Measurements from ENCODE around the gene ZDHHC9. TPM values are rescaled to one million over a fixed set of nuclear protein-coding genes. Genes with fewer than 3 reads are reported as not detected.
A peak's percentile ranks its signal among the peaks of the same experiment; 100 is the strongest.

Gene ZDHHC9
- total and polyA plus RNA-seq, 9 donors: 19.9 to 39.8 (median 32.3) TPM

DNA sequence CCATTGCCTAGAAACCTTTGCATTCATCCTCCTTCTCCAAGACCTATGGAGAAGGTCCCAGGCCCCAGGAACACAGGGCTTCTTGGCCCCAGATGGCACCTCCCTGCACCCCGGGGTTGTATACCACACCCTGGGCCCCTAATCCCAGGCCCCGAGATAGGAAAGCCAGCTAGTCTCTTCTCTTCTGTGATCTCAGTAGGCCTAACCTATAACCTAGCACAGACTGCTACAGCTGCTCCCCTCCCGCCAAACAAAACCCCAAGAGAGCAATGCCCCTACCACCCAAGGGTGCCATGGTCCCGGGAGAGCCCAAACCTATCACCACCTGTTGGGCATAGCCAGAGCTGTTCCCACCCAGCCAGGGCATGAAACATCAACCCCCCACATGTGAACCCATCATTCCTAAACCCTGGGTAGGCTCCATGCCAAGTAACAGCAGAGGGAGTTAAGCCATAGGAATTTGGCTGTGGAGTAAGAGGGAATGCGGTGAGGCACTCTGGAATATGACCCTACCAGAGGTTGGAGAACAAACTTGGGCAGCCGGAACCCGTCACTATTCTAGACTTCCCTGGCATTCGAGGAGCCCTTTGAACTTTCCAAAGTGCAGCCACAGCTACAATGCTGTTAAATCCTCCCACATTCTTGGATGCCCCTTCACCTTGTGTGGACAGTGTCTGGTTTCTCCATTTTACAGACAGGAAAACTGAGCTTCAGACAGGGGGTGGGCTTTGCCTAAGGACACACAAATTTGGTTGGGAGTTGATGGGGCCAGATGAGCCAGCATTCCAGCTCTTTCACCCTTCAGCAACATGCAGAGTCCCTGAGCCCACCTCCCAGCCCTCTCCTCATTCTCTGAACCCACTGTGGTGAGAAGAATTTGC is 74.9 kb downstream of the ZDHHC9 start:
- Histone ChIP-seq H3K4me1 (ENCODE audit: control insufficient read depth, insufficient read depth, low read length) (peaks cover 9% of the 10 kb centered on the region), H3K9me3 (replicated peaks; ENCODE audit: control insufficient read depth, low read depth, low read length) (no peaks in the 10 kb centered on the region), H3K27me3 (ENCODE audit: control insufficient read depth, insufficient read depth, low read length) (peaks cover 23% of the 10 kb centered on the region), H3K36me3 (ENCODE audit: control insufficient read depth, insufficient read depth, low read length) (no peaks in the 10 kb centered on the region), H3K27ac (ENCODE audit: low read length) (no peak overlapping the region), H3K4me3 (ENCODE audit: low read length) (no peak overlapping the region)
- WGBS (ENCODE audit: insufficient coverage): 65% methylated on average over 4 of the region's 8 CpGs
- peak; percentile 37 for DNase-seq

DNA sequence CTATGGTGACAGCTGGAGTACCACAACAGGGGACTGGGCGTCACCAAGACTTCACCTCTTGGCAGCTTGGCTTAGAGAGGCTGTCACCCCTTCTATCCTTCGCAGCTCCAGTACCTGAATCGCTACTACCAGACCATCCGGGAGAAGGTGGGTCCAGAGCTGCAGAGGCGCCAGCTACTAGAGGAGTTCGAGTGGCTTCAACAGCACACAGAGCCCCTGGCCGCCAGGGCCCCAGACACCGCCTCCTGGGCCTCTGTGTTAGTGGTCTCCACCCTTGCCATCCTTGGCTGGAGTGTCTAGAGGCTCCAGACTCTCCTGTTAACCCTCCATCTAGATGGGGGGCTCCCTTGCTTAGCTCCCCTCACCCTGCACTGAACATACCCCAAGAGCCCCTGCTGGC is 75.5 kb downstream of the ZDHHC9 start:
- Histone ChIP-seq H3K27ac (ENCODE audit: low read length) (no peak overlapping the region), H3K9me3 (replicated peaks; ENCODE audit: control insufficient read depth, low read depth, low read length) (no peaks in the 10 kb centered on the region), H3K4me3 (ENCODE audit: low read length) (no peak overlapping the region), H3K36me3 (ENCODE audit: control insufficient read depth, insufficient read depth, low read length) (no peaks in the 10 kb centered on the region), H3K4me1 (ENCODE audit: control insufficient read depth, insufficient read depth, low read length) (peaks cover 9% of the 10 kb centered on the region), H3K27me3 (ENCODE audit: control insufficient read depth, insufficient read depth, low read length) (peaks cover 20% of the 10 kb centered on the region)
- no peak for DNase-seq
- 77% methylated on average over 7 of the region's 8 CpGs for WGBS (ENCODE audit: insufficient coverage)

DNA sequence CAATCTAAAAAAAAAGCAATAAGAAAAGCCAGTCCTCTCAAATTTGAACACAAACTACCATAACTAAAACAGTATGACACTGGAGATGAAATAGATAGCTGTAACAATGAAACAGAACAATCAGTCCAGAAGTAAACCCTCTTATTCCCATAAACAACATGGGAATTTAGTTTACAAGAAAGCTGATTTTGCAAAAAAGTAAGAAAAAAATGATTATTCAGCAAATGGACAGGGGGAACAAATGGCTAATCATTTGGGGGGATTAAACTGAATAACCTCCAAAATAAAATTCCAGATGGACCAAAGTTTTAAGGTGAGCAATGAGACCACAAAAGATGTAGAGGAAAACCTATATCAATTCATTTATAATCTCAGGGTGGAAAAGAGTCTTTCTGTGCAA is 80.0 kb downstream of the ZDHHC9 start:
- H3K4me1 ChIP-seq (ENCODE audit: control insufficient read depth, insufficient read depth, low read length): peaks cover 5% of the 10 kb centered on the region
- H3K36me3 ChIP-seq (ENCODE audit: control insufficient read depth, insufficient read depth, low read length): no peaks in the 10 kb centered on the region
- H3K4me3 ChIP-seq (ENCODE audit: low read length): no peak overlapping the region
- no peak overlapping the region for H3K27ac ChIP-seq (ENCODE audit: low read length)
- H3K27me3 ChIP-seq (ENCODE audit: control insufficient read depth, insufficient read depth, low read length): peaks cover 15% of the 10 kb centered on the region
- DNase-seq: no peak
- no peaks in the 10 kb centered on the region for H3K9me3 ChIP-seq (replicated peaks; ENCODE audit: control insufficient read depth, low read depth, low read length)

DNA sequence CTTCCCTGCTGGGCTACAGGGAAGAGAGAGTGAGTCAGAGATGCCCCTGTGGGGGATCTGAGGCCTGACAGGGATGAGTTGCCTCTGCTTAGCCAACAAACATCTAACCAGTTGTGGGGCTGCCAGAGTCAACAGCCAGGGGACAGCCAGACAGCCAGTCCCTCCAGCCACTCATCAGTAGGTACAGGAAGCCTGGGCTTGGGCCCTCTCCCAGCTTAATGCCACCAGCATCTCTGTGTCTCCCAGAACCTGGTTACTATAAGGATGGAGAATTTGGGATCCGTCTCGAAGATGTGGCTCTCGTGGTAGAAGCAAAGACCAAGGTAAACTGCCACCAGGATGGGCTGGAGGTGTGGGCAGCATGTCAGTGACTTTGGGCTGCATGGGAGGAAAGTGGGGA is 81.2 kb downstream of the ZDHHC9 start:
- Histone ChIP-seq H3K36me3 (ENCODE audit: control insufficient read depth, insufficient read depth, low read length) (no peaks in the 10 kb centered on the region), H3K27ac (ENCODE audit: low read length) (no peak overlapping the region), H3K4me1 (ENCODE audit: control insufficient read depth, insufficient read depth, low read length) (peaks cover 3% of the 10 kb centered on the region), H3K9me3 (replicated peaks; ENCODE audit: control insufficient read depth, low read depth, low read length) (no peaks in the 10 kb centered on the region), H3K4me3 (ENCODE audit: low read length) (no peak overlapping the region), H3K27me3 (ENCODE audit: control insufficient read depth, insufficient read depth, low read length) (peaks cover 19% of the 10 kb centered on the region)
- DNase-seq: no peak
- WGBS (ENCODE audit: insufficient coverage): no CpG with 5 or more reads among the region's 3 CpGs

DNA sequence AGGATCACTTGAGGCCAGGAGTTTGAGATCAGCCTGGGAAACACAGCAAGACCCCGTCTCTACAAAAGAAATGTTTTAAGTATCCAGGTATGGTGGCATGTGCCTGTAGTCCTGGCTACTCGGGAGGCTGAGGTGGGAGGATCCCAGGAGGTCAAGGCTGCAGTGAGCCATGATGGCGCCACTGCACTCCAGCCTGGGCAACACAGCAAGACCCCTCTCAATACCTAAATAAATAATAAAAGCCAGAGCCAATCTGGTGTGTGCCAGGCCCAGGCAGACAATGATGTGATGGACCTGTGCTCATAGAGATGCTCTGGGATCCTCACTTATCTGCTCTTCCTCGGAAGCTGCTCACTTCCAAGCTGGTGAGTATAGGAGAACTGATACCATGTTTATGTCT is 82.1 kb downstream of the ZDHHC9 start:
- WGBS (ENCODE audit: insufficient coverage): 20% methylated on average over 1 of the region's 4 CpGs
- Histone ChIP-seq H3K4me1 (ENCODE audit: control insufficient read depth, insufficient read depth, low read length) (peaks cover 3% of the 10 kb centered on the region), H3K4me3 (ENCODE audit: low read length) (no peak overlapping the region), H3K27me3 (ENCODE audit: control insufficient read depth, insufficient read depth, low read length) (peaks cover 15% of the 10 kb centered on the region), H3K36me3 (ENCODE audit: control insufficient read depth, insufficient read depth, low read length) (no peaks in the 10 kb centered on the region), H3K27ac (ENCODE audit: low read length) (no peak overlapping the region), H3K9me3 (replicated peaks; ENCODE audit: control insufficient read depth, low read depth, low read length) (no peaks in the 10 kb centered on the region)
- no peak for DNase-seq

DNA sequence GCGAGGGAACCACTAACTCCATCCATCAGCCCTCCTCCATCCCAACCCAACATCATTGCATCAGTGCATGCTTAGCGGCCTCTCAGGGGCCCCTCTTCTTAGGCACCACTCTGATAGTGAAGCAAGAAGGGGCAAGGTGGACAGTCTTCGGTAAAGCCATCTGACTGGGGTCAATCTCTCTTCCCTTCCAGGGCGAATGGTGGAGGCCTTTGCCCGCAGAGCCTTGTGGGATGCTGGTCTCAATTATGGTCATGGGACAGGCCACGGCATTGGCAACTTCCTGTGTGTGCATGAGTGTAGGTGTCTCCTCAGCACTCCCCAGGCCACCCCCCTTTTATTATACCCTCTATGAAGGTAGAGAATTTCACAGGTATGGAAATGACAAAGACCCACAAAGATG is 82.7 kb downstream of the ZDHHC9 start:
- Histone ChIP-seq H3K36me3 (ENCODE audit: control insufficient read depth, insufficient read depth, low read length) (no peaks in the 10 kb centered on the region), H3K27me3 (ENCODE audit: control insufficient read depth, insufficient read depth, low read length) (peaks cover 18% of the 10 kb centered on the region), H3K4me3 (ENCODE audit: low read length) (no peak overlapping the region), H3K27ac (ENCODE audit: low read length) (no peak overlapping the region), H3K4me1 (ENCODE audit: control insufficient read depth, insufficient read depth, low read length) (peaks cover 6% of the 10 kb centered on the region), H3K9me3 (replicated peaks; ENCODE audit: control insufficient read depth, low read depth, low read length) (no peaks in the 10 kb centered on the region)
- no peak for DNase-seq
- WGBS (ENCODE audit: insufficient coverage): no CpG with 5 or more reads among the region's 6 CpGs

DNA sequence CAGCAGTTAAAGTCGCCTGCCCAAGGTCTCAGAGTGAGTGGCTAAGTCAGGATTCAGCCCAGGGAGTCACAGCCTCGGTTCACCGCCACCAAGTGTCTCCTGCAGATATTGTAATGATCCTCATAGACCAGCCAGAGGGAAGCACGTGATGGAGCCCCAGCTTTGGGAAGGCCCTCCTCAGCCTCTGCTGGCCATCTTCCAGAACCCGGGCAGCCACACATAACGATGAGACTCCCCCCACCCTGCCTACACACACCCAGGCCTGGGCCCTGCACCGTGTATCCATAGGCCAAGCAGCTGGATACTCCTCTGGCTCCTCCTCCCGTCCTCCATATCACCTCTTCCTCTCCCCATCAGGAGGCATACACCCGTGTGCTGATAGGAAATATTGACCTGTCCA is 83.5 kb downstream of the ZDHHC9 start:
- no peaks in the 10 kb centered on the region for H3K9me3 ChIP-seq (replicated peaks; ENCODE audit: control insufficient read depth, low read depth, low read length)
- no peak overlapping the region for H3K4me3 ChIP-seq (ENCODE audit: low read length)
- H3K4me1 ChIP-seq (ENCODE audit: control insufficient read depth, insufficient read depth, low read length): peaks cover 11% of the 10 kb centered on the region
- WGBS (ENCODE audit: insufficient coverage): 63% methylated on average over 7 of the region's 9 CpGs
- H3K27me3 ChIP-seq (ENCODE audit: control insufficient read depth, insufficient read depth, low read length): peaks cover 24% of the 10 kb centered on the region
- H3K36me3 ChIP-seq (ENCODE audit: control insufficient read depth, insufficient read depth, low read length): no peaks in the 10 kb centered on the region
- DNase-seq: no peak
- no peak overlapping the region for H3K27ac ChIP-seq (ENCODE audit: low read length)

DNA sequence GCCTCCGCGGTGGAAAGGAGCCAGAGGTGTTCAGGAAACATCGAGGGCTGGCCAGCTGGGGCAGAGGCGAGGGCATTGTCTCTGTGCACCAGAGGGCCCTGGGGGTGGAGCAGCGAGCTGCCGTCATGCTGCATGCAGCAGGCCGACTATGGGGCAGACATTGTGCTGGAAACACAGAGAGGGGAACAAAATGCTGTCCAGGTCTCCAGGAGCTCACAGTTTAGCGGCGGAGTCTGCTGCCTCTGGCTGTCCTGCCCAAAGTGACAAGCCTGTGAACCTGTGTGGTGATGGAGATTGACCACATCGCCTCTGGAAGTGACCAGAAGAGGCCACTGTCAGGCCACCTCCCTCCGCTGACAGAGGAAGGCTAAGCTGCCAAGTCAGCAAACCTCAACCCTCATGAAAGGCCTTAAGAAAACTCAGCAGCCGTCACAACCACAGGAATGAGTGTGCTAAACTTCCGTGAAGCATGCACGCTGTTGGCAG is 84.1 kb downstream of the ZDHHC9 start:
- Histone ChIP-seq H3K4me3 (ENCODE audit: low read length) (no peak overlapping the region), H3K27me3 (ENCODE audit: control insufficient read depth, insufficient read depth, low read length) (peaks cover 30% of the 10 kb centered on the region), H3K27ac (ENCODE audit: low read length) (no peak overlapping the region), H3K36me3 (ENCODE audit: control insufficient read depth, insufficient read depth, low read length) (no peaks in the 10 kb centered on the region), H3K4me1 (ENCODE audit: control insufficient read depth, insufficient read depth, low read length) (peaks cover 11% of the 10 kb centered on the region), H3K9me3 (replicated peaks; ENCODE audit: control insufficient read depth, low read depth, low read length) (no peaks in the 10 kb centered on the region)
- DNase-seq: peak; percentile 64
- WGBS (ENCODE audit: insufficient coverage): 41% methylated on average over 10 of the region's 14 CpGs

DNA sequence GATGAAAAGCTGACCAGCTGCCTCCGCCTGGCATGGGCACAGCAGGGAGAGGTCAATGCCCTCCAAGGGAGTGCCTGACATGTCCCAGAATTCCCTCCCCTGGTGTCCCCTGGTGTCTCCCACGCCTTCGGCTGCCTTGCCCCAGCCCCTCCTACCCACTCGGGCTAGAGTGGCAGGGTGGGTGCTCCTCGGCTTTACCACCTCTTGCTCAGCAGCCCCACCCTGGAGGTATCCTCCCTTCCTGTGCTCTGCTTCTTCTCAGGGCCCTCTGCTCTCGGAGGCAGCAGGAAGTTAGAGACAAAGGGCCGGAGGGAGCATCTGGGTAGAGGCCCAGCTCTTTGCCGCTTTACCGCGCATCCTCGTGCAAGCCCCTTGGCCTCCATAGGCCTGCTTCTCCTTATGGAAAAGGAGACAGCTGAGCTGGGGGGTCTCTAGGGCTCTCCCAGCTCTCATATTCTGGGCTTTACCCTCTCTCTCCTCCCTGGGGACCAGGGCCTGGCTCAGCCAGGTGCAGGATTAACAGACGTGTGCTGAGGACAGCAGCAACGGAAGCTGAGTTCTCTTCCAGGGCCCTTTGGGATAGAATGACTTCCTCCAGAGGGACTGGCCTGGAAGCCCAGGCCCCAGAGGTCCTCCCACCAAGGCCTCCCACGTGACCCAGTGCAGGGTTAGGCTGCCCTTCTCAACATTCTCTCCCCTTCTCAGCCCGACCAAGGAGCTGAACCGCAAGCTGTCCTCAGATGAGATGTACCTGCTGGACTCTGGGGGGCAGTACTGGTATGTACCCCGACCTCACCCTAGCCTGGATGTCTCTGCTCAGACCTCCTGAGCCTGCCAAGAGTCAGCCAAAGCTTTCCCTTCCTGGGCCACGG is 87.7 kb downstream of the ZDHHC9 start:
- Histone ChIP-seq H3K4me3 (ENCODE audit: low read length) (no peak overlapping the region), H3K9me3 (replicated peaks; ENCODE audit: control insufficient read depth, low read depth, low read length) (no peaks in the 10 kb centered on the region), H3K27me3 (ENCODE audit: control insufficient read depth, insufficient read depth, low read length) (peaks cover 42% of the 10 kb centered on the region), H3K36me3 (ENCODE audit: control insufficient read depth, insufficient read depth, low read length) (no peaks in the 10 kb centered on the region), H3K4me1 (ENCODE audit: control insufficient read depth, insufficient read depth, low read length) (peaks cover 11% of the 10 kb centered on the region), H3K27ac (ENCODE audit: low read length) (no peak overlapping the region)
- 57% methylated on average over 14 of the region's 18 CpGs for WGBS (ENCODE audit: insufficient coverage)
- no peak for DNase-seq

Measured in muscle of leg (tissue), 11 donors.